ENCODE results near the gene ACVR2B. TPM values are rescaled to one million over a fixed set of nuclear protein-coding genes. Genes with fewer than 3 reads are reported as not detected.
A peak's percentile ranks its signal among the peaks of the same experiment; 100 is the strongest.

The ACVR2B gene
- polyA plus RNA-seq (2012; ENCODE audit: insufficient read length, low read depth): 3.6 TPM

DNA sequence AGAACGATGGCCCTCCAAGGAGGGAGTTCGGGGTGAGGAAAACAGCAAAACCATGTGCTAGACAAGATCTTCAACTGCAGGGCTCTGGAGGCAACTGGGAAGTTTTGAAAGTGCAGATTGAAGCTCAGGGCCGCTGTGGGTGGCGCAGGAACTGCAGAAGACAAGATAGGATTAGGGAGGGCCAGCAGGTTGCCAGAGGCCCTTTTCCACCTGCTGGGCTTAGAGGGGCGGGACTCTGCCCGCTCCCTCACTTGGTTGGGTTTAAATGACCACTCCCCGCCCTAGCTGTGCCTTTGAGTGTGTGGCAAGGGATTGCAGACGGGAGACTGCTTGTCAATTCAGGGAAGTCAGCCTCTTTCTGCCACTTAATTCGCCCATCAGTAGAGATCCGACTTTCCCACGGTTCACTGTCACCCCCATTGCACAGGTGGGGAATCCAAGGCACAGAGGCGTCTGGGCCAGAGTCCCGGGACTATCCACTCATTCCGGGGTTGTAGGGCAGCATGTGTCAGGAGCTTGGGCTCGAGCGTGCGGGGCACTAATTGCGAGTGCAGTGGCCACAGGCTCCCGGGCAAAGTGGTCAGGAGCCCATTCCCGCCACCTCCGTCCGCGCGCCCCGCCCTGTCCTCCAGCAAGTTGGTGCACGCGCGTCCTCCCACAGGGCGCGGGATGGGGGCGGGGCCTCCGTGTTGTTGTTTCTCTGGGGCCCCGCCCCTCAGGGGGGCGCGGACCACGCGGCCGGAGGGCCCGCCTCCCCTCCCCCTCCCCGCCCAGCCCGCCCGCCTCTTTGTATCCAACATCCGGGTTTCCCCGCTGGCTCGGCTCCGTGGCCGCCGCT lies at the start of gene ACVR2B:
Gene ACVR2B (plus strand): TSS at position 816 of the 838 bp plus-strand sequence. CDS start 433 bp downstream, outside the sequence.
- no peak for TF ChIP-seq POLR2AphosphoS5 (IDR thresholded peaks at IDR 0.05; ENCODE audit: low read depth, low read length)
- TF ChIP-seq TAF1 (IDR thresholded peaks at IDR 0.05; ENCODE audit: borderline replicate concordance, insufficient read depth, low read length): 0 out of 2 replicates have a peak, but pooled peaks have one; percentile 52
- TF ChIP-seq, protein P1, sequence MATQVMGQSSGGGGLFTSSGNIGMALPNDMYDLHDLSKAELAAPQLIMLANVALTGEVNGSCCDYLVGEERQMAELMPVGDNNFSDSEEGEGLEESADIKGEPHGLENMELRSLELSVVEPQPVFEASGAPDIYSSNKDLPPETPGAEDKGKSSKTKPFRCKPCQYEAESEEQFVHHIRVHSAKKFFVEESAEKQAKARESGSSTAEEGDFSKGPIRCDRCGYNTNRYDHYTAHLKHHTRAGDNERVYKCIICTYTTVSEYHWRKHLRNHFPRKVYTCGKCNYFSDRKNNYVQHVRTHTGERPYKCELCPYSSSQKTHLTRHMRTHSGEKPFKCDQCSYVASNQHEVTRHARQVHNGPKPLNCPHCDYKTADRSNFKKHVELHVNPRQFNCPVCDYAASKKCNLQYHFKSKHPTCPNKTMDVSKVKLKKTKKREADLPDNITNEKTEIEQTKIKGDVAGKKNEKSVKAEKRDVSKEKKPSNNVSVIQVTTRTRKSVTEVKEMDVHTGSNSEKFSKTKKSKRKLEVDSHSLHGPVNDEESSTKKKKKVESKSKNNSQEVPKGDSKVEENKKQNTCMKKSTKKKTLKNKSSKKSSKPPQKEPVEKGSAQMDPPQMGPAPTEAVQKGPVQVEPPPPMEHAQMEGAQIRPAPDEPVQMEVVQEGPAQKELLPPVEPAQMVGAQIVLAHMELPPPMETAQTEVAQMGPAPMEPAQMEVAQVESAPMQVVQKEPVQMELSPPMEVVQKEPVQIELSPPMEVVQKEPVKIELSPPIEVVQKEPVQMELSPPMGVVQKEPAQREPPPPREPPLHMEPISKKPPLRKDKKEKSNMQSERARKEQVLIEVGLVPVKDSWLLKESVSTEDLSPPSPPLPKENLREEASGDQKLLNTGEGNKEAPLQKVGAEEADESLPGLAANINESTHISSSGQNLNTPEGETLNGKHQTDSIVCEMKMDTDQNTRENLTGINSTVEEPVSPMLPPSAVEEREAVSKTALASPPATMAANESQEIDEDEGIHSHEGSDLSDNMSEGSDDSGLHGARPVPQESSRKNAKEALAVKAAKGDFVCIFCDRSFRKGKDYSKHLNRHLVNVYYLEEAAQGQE (IDR thresholded peaks at IDR 0.05; ENCODE audit: insufficient read depth in 1 of 2, low read depth in 2 of 2, low read length in 2 of 2): no peak
- TF ChIP-seq SIN3A (IDR thresholded peaks at IDR 0.05; ENCODE audit: borderline replicate concordance, insufficient read depth, low read length): peak; percentile 83; the same call in 1 of the 2 replicates
- TF ChIP-seq FOXP2 (optimal IDR thresholded peaks at IDR 0.05; ENCODE audit: borderline replicate concordance, extremely low read depth, extremely low read length, insufficient read depth): peak; percentile 79

DNA sequence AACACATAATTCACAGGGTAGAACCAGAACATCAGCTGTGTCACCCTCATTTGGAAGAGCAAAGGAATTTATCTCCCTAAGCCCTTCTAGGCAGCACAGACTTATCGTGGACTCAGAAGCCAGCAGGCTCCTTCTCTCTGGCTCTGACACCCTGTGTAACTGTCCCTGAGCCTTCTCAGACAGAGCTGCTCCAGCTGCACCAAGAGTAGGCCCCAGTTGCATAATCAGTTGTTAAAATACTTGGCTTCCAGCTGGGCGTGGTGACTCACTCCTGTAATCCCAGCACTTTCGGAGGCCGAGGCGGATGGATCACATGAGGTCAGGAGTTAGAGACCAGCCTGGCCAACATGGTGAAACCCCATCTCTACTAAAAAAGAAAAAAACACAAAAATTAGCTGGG lies 49.4 kb upstream of the ACVR2B start:
- no peak for TF ChIP-seq TAF1 (IDR thresholded peaks at IDR 0.05; ENCODE audit: borderline replicate concordance, insufficient read depth, low read length)
- TF ChIP-seq FOXP2 (optimal IDR thresholded peaks at IDR 0.05; ENCODE audit: borderline replicate concordance, extremely low read depth, extremely low read length, insufficient read depth): no peak
- TF ChIP-seq, protein P1 (IDR thresholded peaks at IDR 0.05; ENCODE audit: insufficient read depth in 1 of 2, low read depth in 2 of 2, low read length in 2 of 2): no peak
- TF ChIP-seq SIN3A (IDR thresholded peaks at IDR 0.05; ENCODE audit: borderline replicate concordance, insufficient read depth, low read length): no peak
- no peak for TF ChIP-seq POLR2AphosphoS5 (IDR thresholded peaks at IDR 0.05; ENCODE audit: low read depth, low read length)

DNA sequence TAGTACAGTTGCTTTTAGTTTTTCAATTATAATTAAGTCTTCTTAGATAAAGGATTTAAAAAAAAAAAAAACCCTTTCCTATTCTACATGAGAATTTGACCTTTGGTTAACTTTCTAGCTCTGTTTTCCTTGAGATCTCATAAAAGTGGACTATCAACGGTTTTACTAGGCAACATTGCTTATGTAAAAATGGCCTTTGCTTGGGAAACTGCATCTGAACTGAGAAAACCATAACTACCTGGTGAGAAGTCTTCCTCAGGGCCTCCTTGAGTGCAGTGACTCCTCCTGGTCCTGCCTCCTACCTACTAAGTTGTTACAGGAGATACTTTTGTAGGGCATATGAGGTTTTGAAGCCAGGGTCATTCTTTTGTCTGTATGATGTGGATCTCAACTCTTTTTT lies 42.1 kb upstream of the ACVR2B start:
- TF ChIP-seq, protein P1 (IDR thresholded peaks at IDR 0.05; ENCODE audit: insufficient read depth in 1 of 2, low read depth in 2 of 2, low read length in 2 of 2): no peak
- TF ChIP-seq POLR2AphosphoS5 (IDR thresholded peaks at IDR 0.05; ENCODE audit: low read depth, low read length): no peak
- no peak for TF ChIP-seq FOXP2 (optimal IDR thresholded peaks at IDR 0.05; ENCODE audit: borderline replicate concordance, extremely low read depth, extremely low read length, insufficient read depth)
- no peak for TF ChIP-seq SIN3A (IDR thresholded peaks at IDR 0.05; ENCODE audit: borderline replicate concordance, insufficient read depth, low read length)
- no peak for TF ChIP-seq TAF1 (IDR thresholded peaks at IDR 0.05; ENCODE audit: borderline replicate concordance, insufficient read depth, low read length)

DNA sequence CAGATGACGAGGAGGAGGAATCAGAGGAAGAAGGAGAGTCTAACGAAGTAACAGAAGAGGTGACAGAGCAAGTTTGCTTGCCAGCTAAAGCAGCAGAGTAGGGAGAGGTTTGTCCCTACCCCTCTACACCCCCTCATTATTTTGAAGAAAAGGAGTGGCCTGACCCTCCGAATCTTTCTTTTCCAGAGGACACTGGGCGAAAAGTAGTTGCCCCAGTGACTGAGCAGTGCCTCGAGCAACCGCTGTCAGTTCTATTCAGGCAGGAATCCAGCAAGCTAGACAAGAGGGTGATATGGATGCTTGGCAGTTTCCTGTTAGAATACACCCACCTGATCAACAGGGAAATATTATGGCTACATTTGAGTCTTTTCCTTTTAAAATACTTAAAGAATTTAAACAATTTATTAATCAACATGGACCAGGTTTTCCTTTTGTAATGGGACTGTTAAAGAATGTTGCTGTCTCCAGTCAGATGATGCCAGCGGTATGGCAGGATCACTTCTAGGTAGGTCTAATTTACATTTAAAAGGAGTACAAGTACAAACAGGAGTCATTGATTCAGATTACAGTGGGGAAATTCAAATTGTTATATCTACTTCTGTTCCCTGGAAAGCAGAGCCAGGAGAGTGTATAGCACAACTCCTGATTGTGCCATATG lies 31.9 kb upstream of the ACVR2B start:
- no peak for TF ChIP-seq POLR2AphosphoS5 (IDR thresholded peaks at IDR 0.05; ENCODE audit: low read depth, low read length)
- TF ChIP-seq SIN3A (IDR thresholded peaks at IDR 0.05; ENCODE audit: borderline replicate concordance, insufficient read depth, low read length): no peak
- TF ChIP-seq TAF1 (IDR thresholded peaks at IDR 0.05; ENCODE audit: borderline replicate concordance, insufficient read depth, low read length): no peak
- TF ChIP-seq, protein P1 (IDR thresholded peaks at IDR 0.05; ENCODE audit: insufficient read depth in 1 of 2, low read depth in 2 of 2, low read length in 2 of 2): no peak
- no peak for TF ChIP-seq FOXP2 (optimal IDR thresholded peaks at IDR 0.05; ENCODE audit: borderline replicate concordance, extremely low read depth, extremely low read length, insufficient read depth)

Measured in PFSK-1 (cell line).